ENCODE results near the gene PIBF1.
"Not testable (repeated sequence)": the region's sequence is repeated elsewhere in the genome, so short reads cannot be mapped to it uniquely, and the experiment has no call there.

Gene PIBF1

GRCh38 chr13:72781451-72782439 lies at the start of gene PIBF1, which contains the start of gene DIS3:
PIBF1 (plus strand) TSS chr13:72782133; CDS start chr13:72783470, 1,337 bp downstream.
DIS3 (minus strand) TSS chr13:72781900; CDS start chr13:72781832, 68 bp downstream.
- ATAC-seq, result peak; percentile 99
- DNase-seq, result peak; percentile 96

- ATAC-seq (no peak), DNase-seq (no peak)
Measured at GRCh38 chr13:72737033-72737432, 44.9 kb upstream of the PIBF1 start.

- ATAC-seq, result no peak
- no peak for DNase-seq
Measured at GRCh38 chr13:72740015-72740414, 41.9 kb upstream of the PIBF1 start.

GRCh38 chr13:72745260-72745659 lies 36.7 kb upstream of the PIBF1 start:
- DNase-seq, result no peak
- peak; percentile 55 for ATAC-seq

GRCh38 chr13:72751220-72751619 lies 30.7 kb upstream of the PIBF1 start:
- DNase-seq (no peak), ATAC-seq (no peak)

- ATAC-seq, result no peak
- no peak for DNase-seq
Measured at GRCh38 chr13:72754111-72754510, 27.8 kb upstream of the PIBF1 start.

- no peak for DNase-seq
- no peak for ATAC-seq
Measured at GRCh38 chr13:72757792-72758535, 24.0 kb upstream of the PIBF1 start.

GRCh38 chr13:72760189-72760588 lies 21.7 kb upstream of the PIBF1 start:
- DNase-seq (no peak), ATAC-seq (no peak)

GRCh38 chr13:72763411-72763810 lies 18.5 kb upstream of the PIBF1 start:
- DNase-seq, result no peak
- no peak for ATAC-seq

GRCh38 chr13:72774019-72774418 lies 7.9 kb upstream of the PIBF1 start:
- ATAC-seq, result no peak

GRCh38 chr13:72782717-72783116 lies 784 bp downstream of the PIBF1 start:
- no peak for ATAC-seq

More at GRCh38 chr13:72774019-72774418, 7.9 kb upstream of the PIBF1 start:
- DNase-seq, result no peak

GRCh38 chr13:72784679-72785078 lies 2.7 kb downstream of the PIBF1 start:
- not testable (repeated sequence) for ATAC-seq, DNase-seq

More at GRCh38 chr13:72782717-72783116, 784 bp downstream of the PIBF1 start:
- DNase-seq, result peak; percentile 9

- DNase-seq (no peak), ATAC-seq (no peak)
Measured at GRCh38 chr13:72788831-72789230, 6.9 kb downstream of the PIBF1 start.

- ATAC-seq, result no peak
Measured at GRCh38 chr13:72792640-72793039, 10.7 kb downstream of the PIBF1 start.

GRCh38 chr13:72798817-72799216 lies 16.9 kb downstream of the PIBF1 start:
- ATAC-seq (no peak), DNase-seq (no peak)

More at GRCh38 chr13:72792640-72793039, 10.7 kb downstream of the PIBF1 start:
- no peak for DNase-seq

GRCh38 chr13:72804301-72804700 lies 22.4 kb downstream of the PIBF1 start:
- ATAC-seq, result no peak
- no peak for DNase-seq

- DNase-seq, result no peak
- ATAC-seq, result no peak
Measured at GRCh38 chr13:72805676-72806346, 23.9 kb downstream of the PIBF1 start.

GRCh38 chr13:72806514-72806913 lies 24.6 kb downstream of the PIBF1 start:
- not testable (repeated sequence) for DNase-seq, ATAC-seq

GRCh38 chr13:72808917-72809500 lies 27.1 kb downstream of the PIBF1 start:
- DNase-seq (no peak), ATAC-seq (no peak)

GRCh38 chr13:72820156-72820897 lies 38.4 kb downstream of the PIBF1 start:
- no peak for DNase-seq

GRCh38 chr13:72820898-72821279 lies 39.0 kb downstream of the PIBF1 start:
- ATAC-seq, result no peak

More at GRCh38 chr13:72820156-72820897, 38.4 kb downstream of the PIBF1 start:
- no peak for ATAC-seq

More at GRCh38 chr13:72820898-72821279, 39.0 kb downstream of the PIBF1 start:
- no peak for DNase-seq
